Left lung (tissue), 10 donors: ENCODE data around the gene PRPF18. TPM values are rescaled to one million over a fixed set of nuclear protein-coding genes. Genes with fewer than 3 reads are reported as not detected.
A peak's percentile ranks its signal among the peaks of the same experiment; 100 is the strongest.

Source experiments
- ATAC-seq: fragments of 200-7000 bp; cut with Tn5 transposase; one replicate; pipeline ENCODE4 v1.9.1; 2020; ENCODE audit warnings: moderate library complexity
- DNase-seq, 4 donors: peaks; one replicate each; pipeline ENCODE4 v3.0.0-alpha.2; 2013 to 2020
- H3K27ac ChIP-seq, 2 donors: fragments of 200-600 bp; sonication (generic) in 1 of 2; one replicate each; pipeline versions ENCODE4 v1.5.0 to v1.8.0; 2020 to 2021
- H3K27me3 ChIP-seq, 2 donors: fragments of 200-600 bp; sonication (generic) in 1 of 2; one replicate each; pipeline versions ENCODE4 v1.5.0 to v1.8.0; 2020 to 2021
- H3K36me3 ChIP-seq, 2 donors: fragments of 200-600 bp; sonication (generic) in 1 of 2; one replicate each; pipeline versions ENCODE4 v1.5.0 to v1.8.0; 2020 to 2021
- H3K4me1 ChIP-seq, 2 donors: fragments of 200-600 bp; one replicate each; pipeline ENCODE4 v1.8.0; 2021
- H3K4me3 ChIP-seq, 2 donors: fragments of 200-600 bp; sonication (generic) in 1 of 2; one replicate each; pipeline versions ENCODE4 v1.5.0 to v1.8.0; 2020 to 2021; ENCODE audit warnings: mild to moderate bottlenecking in 1 of 2
- H3K9me3 ChIP-seq, 2 donors: fragments of 200-600 bp; sonication (generic) in 1 of 2; one replicate each; pipeline versions ENCODE4 v1.5.0 to v1.8.0; 2020 to 2021
- CTCF ChIP-seq, 2 donors: fragments of 200-600 bp; sonication (generic) in 1 of 2; IDR thresholded peaks; one replicate each; pipeline versions ENCODE4 v1.5.0 to v1.8.0; 2021; ENCODE audit warnings: antibody characterized with exemption in 2 of 2
- intact Hi-C, 2 donors: fragments of 100-400 bp; cut with DNase I; formaldehyde crosslinking; loops; one replicate each; pipeline versions ENCODE4 v1.11.2 to v1.14.2; 2022
- polyA plus RNA-seq, 6 donors: library from polyadenylated mRNA; unstranded; fragments of 120-200 nt; gene quantifications; one replicate each; pipeline ENCODE4 v1.2.1, GENCODE V29; 2013; ENCODE audit not compliant: insufficient read length in 6 of 6
- total RNA-seq, 2 donors: library from RNA; stranded (reverse); fragmentation: NEBNext Ultra II Directional; extraction: Animal tissue kit (Norgen Biotek cat#: 25700); gene quantifications; one replicate each; pipeline ENCODE4 v1.2.1, GENCODE V29; 2021
- donor health status: DM: no; HTN: yes; CAD: no.
- donor health status: DM: no; HTN: no; CAD: no.

The PRPF18 gene
- total and polyA plus RNA-seq, 8 donors, result 17.0 to 29.1 (median 26.1) TPM

DNA sequence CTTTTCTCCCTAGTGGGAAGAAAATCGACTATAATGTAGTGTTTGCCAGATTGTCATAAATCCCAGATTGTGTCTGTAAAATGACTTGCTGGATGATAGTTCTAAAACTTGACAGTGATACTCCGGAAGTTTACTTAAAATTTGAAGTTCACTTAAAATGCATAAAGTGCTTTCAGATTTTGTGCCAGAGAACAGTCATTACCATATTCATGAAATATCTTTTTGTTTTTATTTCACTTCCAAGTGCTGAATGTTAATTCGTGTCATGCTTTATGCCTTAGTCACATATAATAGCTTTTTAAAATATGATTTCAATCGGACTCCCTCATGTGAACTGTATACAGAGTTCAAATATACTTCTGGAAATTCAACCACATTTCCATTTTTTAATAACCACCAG, 30.4 kb downstream of the PRPF18 start:
- DNase-seq, result peak in 2 of 4 donors; percentile 51 to 56

DNA sequence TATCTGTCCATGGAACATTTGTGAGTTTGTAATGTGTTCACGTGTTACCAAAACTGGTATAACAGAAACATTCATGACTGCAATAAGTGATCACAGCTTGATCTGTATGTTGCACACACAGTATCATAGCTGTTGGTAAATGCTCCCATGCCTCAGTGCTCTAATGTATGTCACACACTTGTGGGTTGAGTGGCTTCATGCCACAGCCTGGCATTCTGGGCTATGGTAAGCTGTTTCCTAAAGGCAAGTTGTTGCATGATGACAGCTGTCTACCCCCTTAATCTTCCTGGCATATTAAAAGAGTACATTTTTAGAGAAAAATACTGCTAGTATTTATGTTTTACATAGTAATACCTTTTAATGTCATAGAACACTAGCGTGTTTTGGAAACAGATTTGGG, 35.2 kb downstream of the PRPF18 start:
- Histone ChIP-seq H3K4me3 (no peak overlapping the region), H3K27ac (no peak overlapping the region), H3K9me3 (no peaks in the 10 kb centered on the region), H3K36me3 (peaks cover 0 to 45% of the 10 kb centered on the region in 2 donors), H3K27me3 (no peaks in the 10 kb centered on the region), H3K4me1 (no peaks in the 10 kb centered on the region)
- ATAC-seq (no peak), DNase-seq (no peak)
- TF ChIP-seq CTCF (IDR thresholded peaks at IDR 0.05), result no peak
- intact Hi-C loops, result no loop called here

More for the DNA sequence above, 30.4 kb downstream of the PRPF18 start:
- no peaks in the 10 kb centered on the region for H3K4me1 ChIP-seq
- ATAC-seq, result peak; percentile 26
- no peaks in the 10 kb centered on the region for H3K27me3 ChIP-seq
- no peaks in the 10 kb centered on the region for H3K9me3 ChIP-seq
- intact Hi-C loops, result loop anchor here in 1 of 2 donors (10.0 kb wide), 1 partner anchor 158 kb away; no protein-coding TSS in a partner anchor
- TF ChIP-seq CTCF (IDR thresholded peaks at IDR 0.05), result no peak
- H3K27ac ChIP-seq, result no peak overlapping the region
- H3K4me3 ChIP-seq, result no peak overlapping the region
- H3K36me3 ChIP-seq, result peaks cover 0 to 83% of the 10 kb centered on the region in 2 donors

DNA sequence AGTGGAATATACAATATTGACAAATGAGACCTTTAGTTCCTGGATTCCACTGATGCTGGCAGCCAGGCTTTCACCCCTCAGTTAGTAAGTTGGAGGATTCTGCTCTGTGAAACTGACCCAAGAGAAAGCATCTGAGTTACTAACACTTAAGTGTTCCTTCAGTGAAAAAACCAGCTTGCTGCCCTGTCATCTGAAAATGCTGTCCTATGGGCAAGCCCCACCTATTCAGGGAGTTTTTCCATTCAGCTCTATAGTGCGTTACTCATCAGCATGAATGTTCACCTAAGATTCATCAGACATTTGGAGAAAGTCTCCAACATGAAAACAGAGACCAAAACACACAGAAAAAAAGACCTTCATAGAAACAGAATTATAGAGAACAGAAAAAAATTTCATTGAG, 37.9 kb downstream of the PRPF18 start:
- ATAC-seq, result no peak
- no peaks in the 10 kb centered on the region for H3K9me3 ChIP-seq

DNA sequence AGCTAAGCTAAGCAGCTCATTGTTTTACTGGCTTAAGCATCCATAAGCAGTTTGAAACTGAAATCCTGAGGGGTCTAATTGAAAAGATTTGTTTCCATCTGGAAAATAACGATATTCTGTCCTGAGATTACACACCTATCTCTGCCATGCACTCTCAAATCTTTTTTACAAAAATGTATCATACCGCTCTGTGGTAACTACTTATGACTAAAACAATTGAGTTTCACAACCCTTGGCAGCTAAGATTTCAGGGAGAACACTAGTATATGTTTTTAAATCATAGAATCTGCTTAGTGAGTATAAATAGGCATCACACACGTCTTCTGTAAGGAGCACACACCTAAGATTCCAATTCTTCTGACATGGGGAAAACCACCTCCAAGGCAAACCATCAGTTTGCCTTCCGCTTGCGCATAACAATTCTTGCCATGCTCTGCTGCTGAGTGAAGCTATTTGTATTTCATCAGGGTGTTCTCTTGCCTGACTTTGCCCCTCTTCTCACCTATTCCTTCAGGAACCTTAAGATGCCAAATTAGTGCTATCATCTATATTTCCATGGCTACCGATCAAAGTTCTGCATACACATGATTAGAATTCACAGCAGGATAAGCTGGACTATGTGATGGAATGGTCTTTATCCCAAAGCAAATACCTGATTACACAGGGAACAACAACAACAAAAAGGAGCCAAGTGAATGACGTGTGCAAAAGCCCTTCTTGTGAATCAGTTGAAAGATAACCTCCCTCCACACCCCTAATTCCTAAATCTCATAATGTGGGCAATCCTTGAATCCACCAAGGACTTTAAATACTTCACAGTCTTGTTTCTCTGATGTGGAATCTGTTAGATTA, 40.9 kb downstream of the PRPF18 start:
- Histone ChIP-seq H3K9me3 (no peaks in the 10 kb centered on the region), H3K4me3 (no peak overlapping the region), H3K36me3 (peaks cover 0 to 30% of the 10 kb centered on the region in 2 donors), H3K27ac (no peak overlapping the region), H3K27me3 (no peaks in the 10 kb centered on the region), H3K4me1 (no peaks in the 10 kb centered on the region)
- DNase-seq, result no peak
- no peak for TF ChIP-seq CTCF (IDR thresholded peaks at IDR 0.05)
- no peak for ATAC-seq
- intact Hi-C loops, result no loop called here

More for the DNA sequence above, 37.9 kb downstream of the PRPF18 start:
- Histone ChIP-seq H3K4me1 (no peaks in the 10 kb centered on the region), H3K4me3 (no peak overlapping the region), H3K36me3 (peaks cover 0 to 29% of the 10 kb centered on the region in 2 donors), H3K27ac (no peak overlapping the region), H3K27me3 (no peaks in the 10 kb centered on the region)
- TF ChIP-seq CTCF (IDR thresholded peaks at IDR 0.05), result no peak
- intact Hi-C loops, result no loop called here
- DNase-seq, result no peak

GRCh38 chr10:13628661-13629060, 41.9 kb downstream of the PRPF18 start:
- Histone ChIP-seq H3K9me3 (no peaks in the 10 kb centered on the region), H3K4me1 (no peaks in the 10 kb centered on the region), H3K4me3 (no peak overlapping the region), H3K27ac (no peak overlapping the region), H3K36me3 (peaks cover 0 to 33% of the 10 kb centered on the region in 2 donors), H3K27me3 (no peaks in the 10 kb centered on the region)
- peak; percentile 70 for ATAC-seq
- no peak for DNase-seq
- no peak for TF ChIP-seq CTCF (IDR thresholded peaks at IDR 0.05)
- intact Hi-C loops, result no loop called here
